ENCODE data around the gene TLX3.
"Not testable (repeated sequence)": the region's sequence is repeated elsewhere in the genome, so short reads cannot be mapped to it uniquely, and the experiment has no call there.

The TLX3 gene

GRCh38 chr5:171330021-171330420 is 21.0 kb downstream of the TLX3 start:
- DNase-seq, result no peak

- DNase-seq, result no peak
These were observed 26.6 kb downstream of the TLX3 start for GRCh38 chr5:171335616-171336015.

GRCh38 chr5:171336521-171337209 is 27.6 kb downstream of the TLX3 start:
- DNase-seq, result peak; percentile 28

DNA sequence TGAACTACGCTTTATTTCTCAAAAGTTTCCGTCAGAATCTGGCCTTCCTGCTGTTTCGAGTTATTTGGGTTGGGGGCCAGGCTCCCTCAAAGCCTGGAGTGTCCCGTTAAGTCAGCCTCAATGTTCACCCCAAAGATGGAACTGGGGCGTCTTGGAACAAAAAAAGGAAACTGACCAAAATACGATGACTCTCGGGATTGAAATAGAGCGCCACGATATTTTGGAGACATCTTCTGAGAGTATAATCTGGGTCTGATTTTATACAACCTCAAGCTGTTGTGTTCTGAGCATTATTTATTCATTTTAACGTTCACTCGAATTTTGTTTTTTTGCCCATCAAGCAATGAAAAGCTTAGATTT is 28.1 kb downstream of the TLX3 start:
- DNase-seq, result no peak

DNA sequence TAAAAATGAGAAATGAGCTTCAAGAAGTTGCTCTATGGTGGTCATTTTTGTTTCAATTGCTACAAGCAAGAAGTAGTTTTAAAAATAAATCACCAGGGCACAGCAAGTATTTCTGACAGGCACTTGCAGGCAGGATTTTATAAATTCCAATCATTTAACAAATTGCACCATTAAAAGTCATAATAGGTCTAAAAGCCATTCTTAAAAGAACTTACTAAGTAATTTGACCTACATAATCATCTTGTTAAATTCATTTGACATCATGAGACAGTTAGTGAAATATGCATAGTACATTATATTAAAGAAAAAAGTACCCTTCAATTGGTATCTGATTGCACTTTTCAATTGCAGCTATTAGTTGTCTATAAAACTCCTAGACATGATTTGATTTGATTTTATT is 31.0 kb downstream of the TLX3 start:
- DNase-seq, result no peak

GRCh38 chr5:171340491-171340890 is 31.4 kb downstream of the TLX3 start:
- no peak for DNase-seq

GRCh38 chr5:171342362-171343111 is 33.5 kb downstream of the TLX3 start:
- peak; percentile 64 for DNase-seq

GRCh38 chr5:171344936-171345608 is 36.0 kb downstream of the TLX3 start:
- DNase-seq, result no peak

- no peak for DNase-seq
These were observed 42.6 kb downstream of the TLX3 start for GRCh38 chr5:171351536-171352073.

GRCh38 chr5:171355302-171355724 is 46.3 kb downstream of the TLX3 start:
- DNase-seq, result no peak

GRCh38 chr5:171357843-171358242 is 48.8 kb downstream of the TLX3 start:
- DNase-seq, result no peak

GRCh38 chr5:171361151-171361550 is 52.1 kb downstream of the TLX3 start:
- not testable (repeated sequence) for DNase-seq
